ENCODE measurements around the gene TSHZ1.

The TSHZ1 gene

GRCh38 chr18:75246721-75247610, 36.4 kb downstream of the TSHZ1 start:
- Histone ChIP-seq H3K9me3 (replicated peaks; ENCODE audit: low read length) (no peaks in the 10 kb centered on the region), H3K4me1 (ENCODE audit: control insufficient read depth, insufficient read depth, low read length) (peaks cover 27% of the 10 kb centered on the region), H3K36me3 (ENCODE audit: insufficient read depth, low read length) (no peaks in the 10 kb centered on the region), H3K4me3 (ENCODE audit: low read length) (peak overlapping the region; percentile 59), H3K9ac (ENCODE audit: low read depth, low read length) (peak overlapping the region; percentile 79), H3K27me3 (ENCODE audit: control insufficient read depth, insufficient read depth, low read length) (no peaks in the 10 kb centered on the region), H3K4me2 (ENCODE audit: low read length) (peak overlapping the region; percentile 81)

- H3K4me1 ChIP-seq (ENCODE audit: control insufficient read depth, insufficient read depth, low read length), result peaks cover 31% of the 10 kb centered on the region
- peak overlapping the region; percentile 81 for H3K4me2 ChIP-seq (ENCODE audit: low read length)
- H3K9me3 ChIP-seq (replicated peaks; ENCODE audit: low read length), result no peaks in the 10 kb centered on the region
- no peaks in the 10 kb centered on the region for H3K27me3 ChIP-seq (ENCODE audit: control insufficient read depth, insufficient read depth, low read length)
- H3K36me3 ChIP-seq (ENCODE audit: insufficient read depth, low read length), result no peaks in the 10 kb centered on the region
- H3K4me3 ChIP-seq (ENCODE audit: low read length), result peak overlapping the region; percentile 59
- peak overlapping the region; percentile 79 for H3K9ac ChIP-seq (ENCODE audit: low read depth, low read length)
Measured at GRCh38 chr18:75247611-75248421, 37.2 kb downstream of the TSHZ1 start.

GRCh38 chr18:75248426-75249174, 38.0 kb downstream of the TSHZ1 start:
- H3K4me1 ChIP-seq (ENCODE audit: control insufficient read depth, insufficient read depth, low read length), result peaks cover 39% of the 10 kb centered on the region

GRCh38 chr18:75249175-75249518, 38.5 kb downstream of the TSHZ1 start:
- H3K9me3 ChIP-seq (replicated peaks; ENCODE audit: low read length), result no peaks in the 10 kb centered on the region
- H3K4me1 ChIP-seq (ENCODE audit: control insufficient read depth, insufficient read depth, low read length), result peaks cover 45% of the 10 kb centered on the region
- peak overlapping the region; percentile 81 for H3K4me2 ChIP-seq (ENCODE audit: low read length)
- peak overlapping the region; percentile 59 for H3K4me3 ChIP-seq (ENCODE audit: low read length)
- no peaks in the 10 kb centered on the region for H3K36me3 ChIP-seq (ENCODE audit: insufficient read depth, low read length)
- peak overlapping the region; percentile 79 for H3K9ac ChIP-seq (ENCODE audit: low read depth, low read length)
- no peaks in the 10 kb centered on the region for H3K27me3 ChIP-seq (ENCODE audit: control insufficient read depth, insufficient read depth, low read length)

More at GRCh38 chr18:75248426-75249174, 38.0 kb downstream of the TSHZ1 start:
- no peaks in the 10 kb centered on the region for H3K36me3 ChIP-seq (ENCODE audit: insufficient read depth, low read length)
- H3K4me2 ChIP-seq (ENCODE audit: low read length), result peak overlapping the region; percentile 81
- H3K4me3 ChIP-seq (ENCODE audit: low read length), result peak overlapping the region; percentile 59
- H3K27me3 ChIP-seq (ENCODE audit: control insufficient read depth, insufficient read depth, low read length), result no peaks in the 10 kb centered on the region
- no peaks in the 10 kb centered on the region for H3K9me3 ChIP-seq (replicated peaks; ENCODE audit: low read length)
- peak overlapping the region; percentile 79 for H3K9ac ChIP-seq (ENCODE audit: low read depth, low read length)

- no peak overlapping the region for H3K4me3 ChIP-seq (ENCODE audit: low read length)
- peaks cover 47% of the 10 kb centered on the region for H3K4me1 ChIP-seq (ENCODE audit: control insufficient read depth, insufficient read depth, low read length)
- H3K27me3 ChIP-seq (ENCODE audit: control insufficient read depth, insufficient read depth, low read length), result no peaks in the 10 kb centered on the region
- H3K4me2 ChIP-seq (ENCODE audit: low read length), result no peak overlapping the region
- no peaks in the 10 kb centered on the region for H3K36me3 ChIP-seq (ENCODE audit: insufficient read depth, low read length)
- no peak overlapping the region for H3K9ac ChIP-seq (ENCODE audit: low read depth, low read length)
- no peaks in the 10 kb centered on the region for H3K9me3 ChIP-seq (replicated peaks; ENCODE audit: low read length)
Measured at GRCh38 chr18:75249672-75250470, 39.3 kb downstream of the TSHZ1 start.

GRCh38 chr18:75250471-75250821, 39.8 kb downstream of the TSHZ1 start:
- Histone ChIP-seq H3K4me2 (ENCODE audit: low read length) (no peak overlapping the region), H3K9ac (ENCODE audit: low read depth, low read length) (no peak overlapping the region), H3K36me3 (ENCODE audit: insufficient read depth, low read length) (no peaks in the 10 kb centered on the region), H3K9me3 (replicated peaks; ENCODE audit: low read length) (no peaks in the 10 kb centered on the region), H3K4me1 (ENCODE audit: control insufficient read depth, insufficient read depth, low read length) (peaks cover 47% of the 10 kb centered on the region), H3K27me3 (ENCODE audit: control insufficient read depth, insufficient read depth, low read length) (no peaks in the 10 kb centered on the region), H3K4me3 (ENCODE audit: low read length) (no peak overlapping the region)

GRCh38 chr18:75251466-75251865, 40.9 kb downstream of the TSHZ1 start:
- peaks cover 42% of the 10 kb centered on the region for H3K4me1 ChIP-seq (ENCODE audit: control insufficient read depth, insufficient read depth, low read length)

GRCh38 chr18:75252136-75252535, 41.5 kb downstream of the TSHZ1 start:
- peaks cover 35% of the 10 kb centered on the region for H3K4me1 ChIP-seq (ENCODE audit: control insufficient read depth, insufficient read depth, low read length)
- H3K36me3 ChIP-seq (ENCODE audit: insufficient read depth, low read length), result no peaks in the 10 kb centered on the region
- H3K4me3 ChIP-seq (ENCODE audit: low read length), result no peak overlapping the region
- H3K4me2 ChIP-seq (ENCODE audit: low read length), result no peak overlapping the region
- no peak overlapping the region for H3K9ac ChIP-seq (ENCODE audit: low read depth, low read length)
- H3K9me3 ChIP-seq (replicated peaks; ENCODE audit: low read length), result no peaks in the 10 kb centered on the region
- H3K27me3 ChIP-seq (ENCODE audit: control insufficient read depth, insufficient read depth, low read length), result no peaks in the 10 kb centered on the region

More at GRCh38 chr18:75251466-75251865, 40.9 kb downstream of the TSHZ1 start:
- Histone ChIP-seq H3K9me3 (replicated peaks; ENCODE audit: low read length) (no peaks in the 10 kb centered on the region), H3K36me3 (ENCODE audit: insufficient read depth, low read length) (no peaks in the 10 kb centered on the region), H3K27me3 (ENCODE audit: control insufficient read depth, insufficient read depth, low read length) (no peaks in the 10 kb centered on the region), H3K9ac (ENCODE audit: low read depth, low read length) (no peak overlapping the region), H3K4me3 (ENCODE audit: low read length) (no peak overlapping the region), H3K4me2 (ENCODE audit: low read length) (no peak overlapping the region)

GRCh38 chr18:75253043-75253442, 42.4 kb downstream of the TSHZ1 start:
- H3K4me1 ChIP-seq (ENCODE audit: control insufficient read depth, insufficient read depth, low read length), result peaks cover 33% of the 10 kb centered on the region
- no peaks in the 10 kb centered on the region for H3K27me3 ChIP-seq (ENCODE audit: control insufficient read depth, insufficient read depth, low read length)
- H3K9ac ChIP-seq (ENCODE audit: low read depth, low read length), result peak overlapping the region; percentile 44
- no peaks in the 10 kb centered on the region for H3K36me3 ChIP-seq (ENCODE audit: insufficient read depth, low read length)
- H3K4me3 ChIP-seq (ENCODE audit: low read length), result no peak overlapping the region
- H3K9me3 ChIP-seq (replicated peaks; ENCODE audit: low read length), result no peaks in the 10 kb centered on the region
- peak overlapping the region; percentile 48 for H3K4me2 ChIP-seq (ENCODE audit: low read length)

- peak overlapping the region; percentile 35 for H3K4me3 ChIP-seq (ENCODE audit: low read length)
- no peaks in the 10 kb centered on the region for H3K27me3 ChIP-seq (ENCODE audit: control insufficient read depth, insufficient read depth, low read length)
- H3K36me3 ChIP-seq (ENCODE audit: insufficient read depth, low read length), result no peaks in the 10 kb centered on the region
- peaks cover 25% of the 10 kb centered on the region for H3K4me1 ChIP-seq (ENCODE audit: control insufficient read depth, insufficient read depth, low read length)
- peak overlapping the region; percentile 44 for H3K9ac ChIP-seq (ENCODE audit: low read depth, low read length)
- no peaks in the 10 kb centered on the region for H3K9me3 ChIP-seq (replicated peaks; ENCODE audit: low read length)
- peak overlapping the region; percentile 48 for H3K4me2 ChIP-seq (ENCODE audit: low read length)
Measured at GRCh38 chr18:75253784-75254183, 43.2 kb downstream of the TSHZ1 start.
